Parathyroid adenoma (tissue), 2 donors: ENCODE results near the gene CSAD.

ENCODE experiments used
- H2AFZ ChIP-seq: fragments of 300-600 bp; sonication (generic); one replicate; pipeline ENCODE4 v1.7.0; 2017; ENCODE audit warnings: antibody characterized with exemption, mild to moderate bottlenecking
- H3K27ac ChIP-seq: fragments of 300-600 bp; sonication (generic); one replicate; pipeline ENCODE4 v1.7.0; 2017
- H3K27me3 ChIP-seq: fragments of 300-600 bp; sonication (generic); one replicate; pipeline ENCODE4 v1.7.0; 2017; ENCODE audit warnings: low read length; ENCODE audit not compliant: control insufficient read depth, insufficient read depth
- H3K36me3 ChIP-seq: fragments of 300-600 bp; sonication (generic); one replicate; pipeline ENCODE4 v1.7.0; 2017; ENCODE audit warnings: low read length; ENCODE audit not compliant: control insufficient read depth, insufficient read depth
- H3K4me1 ChIP-seq: fragments of 300-600 bp; sonication (generic); one replicate; pipeline ENCODE4 v1.7.0; 2017; ENCODE audit warnings: control low read depth
- H3K4me2 ChIP-seq: fragments of 300-600 bp; sonication (generic); one replicate; pipeline ENCODE4 v1.7.0; 2017; ENCODE audit warnings: low read length
- H3K4me3 ChIP-seq: fragments of 300-600 bp; sonication (generic); one replicate; pipeline ENCODE4 v1.7.0; 2017; ENCODE audit warnings: low read depth, low read length
- H3K79me2 ChIP-seq: fragments of 300-600 bp; sonication (generic); one replicate; pipeline ENCODE4 v1.7.0; 2017; ENCODE audit warnings: control low read depth
- H3K9ac ChIP-seq: fragments of 300-600 bp; sonication (generic); one replicate; pipeline ENCODE4 v1.7.0; 2017; ENCODE audit warnings: mild to moderate bottlenecking
- H3K9me3 ChIP-seq: fragments of 300-600 bp; sonication (generic); one replicate; pipeline ENCODE4 v1.7.0; 2017; ENCODE audit warnings: low read length; ENCODE audit not compliant: control insufficient read depth
- CTCF ChIP-seq: fragments of 300-600 bp; sonication (generic); IDR thresholded peaks from one replicate; pipeline ENCODE4 v1.7.0; 2017; ENCODE audit warnings: antibody characterized with exemption, mild to moderate bottlenecking
- donor health status: primary hyperparathyroidism.

CSAD gene

GRCh38 chr12:53173085-53173715, 7.5 kb downstream of the CSAD start:
- Histone ChIP-seq H3K4me2 (no peak overlapping the region), H3K9me3 (no peaks in the 10 kb centered on the region), H2AFZ (no peak overlapping the region), H3K4me3 (no peak overlapping the region), H3K36me3 (no peaks in the 10 kb centered on the region), H3K79me2 (peaks cover 2% of the 10 kb centered on the region), H3K9ac (no peak overlapping the region), H3K4me1 (peaks cover 34% of the 10 kb centered on the region), H3K27ac (no peak overlapping the region), H3K27me3 (no peaks in the 10 kb centered on the region)
- no peak for TF ChIP-seq CTCF

- Histone ChIP-seq H2AFZ (no peak overlapping the region), H3K4me3 (no peak overlapping the region), H3K79me2 (no peaks in the 10 kb centered on the region), H3K4me1 (peaks cover 34% of the 10 kb centered on the region), H3K4me2 (no peak overlapping the region), H3K27ac (no peak overlapping the region), H3K36me3 (no peaks in the 10 kb centered on the region), H3K9ac (no peak overlapping the region), H3K9me3 (no peaks in the 10 kb centered on the region), H3K27me3 (no peaks in the 10 kb centered on the region)
- no peak for TF ChIP-seq CTCF
These were observed 8.4 kb downstream of the CSAD start for GRCh38 chr12:53172352-53172751.

- no peak overlapping the region for H3K9ac ChIP-seq
- H3K4me2 ChIP-seq: no peak overlapping the region
- no peaks in the 10 kb centered on the region for H3K79me2 ChIP-seq
- H3K4me3 ChIP-seq: no peak overlapping the region
- peak overlapping the region; percentile 82 for H2AFZ ChIP-seq
- no peaks in the 10 kb centered on the region for H3K9me3 ChIP-seq
- peaks cover 34% of the 10 kb centered on the region for H3K4me1 ChIP-seq
- H3K36me3 ChIP-seq: no peaks in the 10 kb centered on the region
- no peaks in the 10 kb centered on the region for H3K27me3 ChIP-seq
- TF ChIP-seq CTCF: no peak
- H3K27ac ChIP-seq: peak overlapping the region; percentile 54
These were observed 8.9 kb downstream of the CSAD start for GRCh38 chr12:53171725-53172329.

- H3K79me2 ChIP-seq: no peaks in the 10 kb centered on the region
- no peak for TF ChIP-seq CTCF
- H2AFZ ChIP-seq: peak overlapping the region; percentile 82
- H3K27ac ChIP-seq: peak overlapping the region; percentile 54
- no peak overlapping the region for H3K4me3 ChIP-seq
- no peaks in the 10 kb centered on the region for H3K27me3 ChIP-seq
- peaks cover 34% of the 10 kb centered on the region for H3K4me1 ChIP-seq
- H3K4me2 ChIP-seq: no peak overlapping the region
- no peak overlapping the region for H3K9ac ChIP-seq
- no peaks in the 10 kb centered on the region for H3K36me3 ChIP-seq
- H3K9me3 ChIP-seq: no peaks in the 10 kb centered on the region
These were observed 9.6 kb downstream of the CSAD start for GRCh38 chr12:53170876-53171724.
